Nephron (organoid): Measurements from ENCODE around the gene SLC28A1.

ENCODE experiments used
- H3K27ac Mint-ChIP-seq, 3 experiments: 2 replicates each; pipeline ENCODE4 v1.8.0; 2020; ENCODE audit warnings: mixed read lengths in 3 of 3, mild to moderate bottlenecking in 2 of 3, moderate library complexity in 1 of 3
- H3K27me3 Mint-ChIP-seq: 2 replicates; pipeline ENCODE4 v1.8.0; 2021; ENCODE audit warnings: low read depth, mild to moderate bottlenecking, moderate library complexity, mixed read lengths
- H3K36me3 Mint-ChIP-seq: 2 replicates; pipeline ENCODE4 v1.8.0; 2020; ENCODE audit warnings: low read depth, mixed read lengths
- H3K4me1 Mint-ChIP-seq: 2 replicates; pipeline ENCODE4 v1.8.0; 2020; ENCODE audit warnings: mixed read lengths
- H3K4me3 Mint-ChIP-seq, 3 experiments: 2 replicates each; pipeline ENCODE4 v1.8.0; 2020; ENCODE audit warnings: mild to moderate bottlenecking in 3 of 3, mixed read lengths in 3 of 3, moderate library complexity in 2 of 3
- H3K9me3 Mint-ChIP-seq: 2 replicates; pipeline ENCODE4 v1.8.0; 2020; ENCODE audit warnings: mixed read lengths
- TF ChIP-seq, protein P1 (sequence below), 3 experiments: fragments of 200-600 bp; sonication (generic); IDR thresholded peaks; one replicate each; pipeline ENCODE4 v1.5.0; 2021; ENCODE audit warnings: antibody characterized with exemption in 3 of 3; ENCODE audit not compliant: unreplicated experiment in 3 of 3

Gene SLC28A1

DNA sequence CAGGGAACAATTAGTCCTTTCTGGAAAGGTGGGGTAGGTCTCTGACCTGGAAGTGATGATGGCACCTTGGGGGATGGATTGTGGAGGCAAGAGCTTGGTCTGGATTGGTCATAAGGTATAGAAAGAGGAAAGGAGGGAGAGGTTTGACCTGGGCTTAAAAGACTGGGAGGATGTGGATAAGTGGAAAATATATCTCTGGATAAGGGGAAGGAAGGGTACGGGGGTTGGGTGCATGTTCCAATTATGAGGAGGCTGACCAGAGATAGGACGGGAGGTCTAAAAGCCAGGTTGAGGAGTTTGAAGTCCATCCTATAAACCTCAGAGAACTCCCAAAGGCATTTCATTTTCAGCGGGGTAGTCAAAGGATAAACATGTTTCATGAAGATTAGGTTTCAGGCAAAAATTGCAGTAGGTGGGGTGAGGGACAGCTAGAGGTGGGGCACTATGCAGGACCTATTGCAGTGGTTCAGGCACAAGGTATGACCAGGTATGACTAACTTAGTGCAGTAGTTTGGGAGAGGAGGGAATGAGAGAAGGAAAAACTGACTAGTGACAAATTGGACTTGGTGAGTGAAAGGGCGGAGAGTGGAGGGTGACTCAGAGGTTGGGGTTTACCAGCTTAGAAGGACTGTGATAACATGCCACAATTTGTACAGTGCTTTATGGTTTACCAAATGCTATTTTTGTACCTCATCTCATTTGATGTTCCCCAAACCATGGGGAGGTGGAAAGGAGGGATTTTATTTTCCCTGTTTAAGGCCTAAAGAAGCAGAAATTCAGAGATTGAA, 107.9 kb downstream of the SLC28A1 start:
- Mint-ChIP-seq H3K27me3 (no peaks in the 10 kb centered on the region), H3K27ac (no peak overlapping the region), H3K4me3 (no peak overlapping the region), H3K9me3 (no peaks in the 10 kb centered on the region), H3K36me3 (no peaks in the 10 kb centered on the region), H3K4me1 (no peaks in the 10 kb centered on the region)
- TF ChIP-seq, protein P1, sequence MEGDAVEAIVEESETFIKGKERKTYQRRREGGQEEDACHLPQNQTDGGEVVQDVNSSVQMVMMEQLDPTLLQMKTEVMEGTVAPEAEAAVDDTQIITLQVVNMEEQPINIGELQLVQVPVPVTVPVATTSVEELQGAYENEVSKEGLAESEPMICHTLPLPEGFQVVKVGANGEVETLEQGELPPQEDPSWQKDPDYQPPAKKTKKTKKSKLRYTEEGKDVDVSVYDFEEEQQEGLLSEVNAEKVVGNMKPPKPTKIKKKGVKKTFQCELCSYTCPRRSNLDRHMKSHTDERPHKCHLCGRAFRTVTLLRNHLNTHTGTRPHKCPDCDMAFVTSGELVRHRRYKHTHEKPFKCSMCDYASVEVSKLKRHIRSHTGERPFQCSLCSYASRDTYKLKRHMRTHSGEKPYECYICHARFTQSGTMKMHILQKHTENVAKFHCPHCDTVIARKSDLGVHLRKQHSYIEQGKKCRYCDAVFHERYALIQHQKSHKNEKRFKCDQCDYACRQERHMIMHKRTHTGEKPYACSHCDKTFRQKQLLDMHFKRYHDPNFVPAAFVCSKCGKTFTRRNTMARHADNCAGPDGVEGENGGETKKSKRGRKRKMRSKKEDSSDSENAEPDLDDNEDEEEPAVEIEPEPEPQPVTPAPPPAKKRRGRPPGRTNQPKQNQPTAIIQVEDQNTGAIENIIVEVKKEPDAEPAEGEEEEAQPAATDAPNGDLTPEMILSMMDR (IDR thresholded peaks at IDR 0.05; ENCODE audit: unreplicated experiment in 3 of 3): no peak
